WI38 (cell line): ENCODE measurements around the gene TM4SF18.

Experiments used
- H3K4me3 ChIP-seq: 2 replicates; pipeline ENCODE4 v1.5.1; 2011; ENCODE audit warnings: low read depth, mild to moderate bottlenecking, control low read depth, low read length
- TF ChIP-seq, protein P1 (sequence below): IDR thresholded peaks from 2 replicates; pipeline ENCODE4 v1.5.1; 2012; ENCODE audit warnings: low read depth, mild to moderate bottlenecking, control low read depth, low read length

TM4SF18 gene

DNA sequence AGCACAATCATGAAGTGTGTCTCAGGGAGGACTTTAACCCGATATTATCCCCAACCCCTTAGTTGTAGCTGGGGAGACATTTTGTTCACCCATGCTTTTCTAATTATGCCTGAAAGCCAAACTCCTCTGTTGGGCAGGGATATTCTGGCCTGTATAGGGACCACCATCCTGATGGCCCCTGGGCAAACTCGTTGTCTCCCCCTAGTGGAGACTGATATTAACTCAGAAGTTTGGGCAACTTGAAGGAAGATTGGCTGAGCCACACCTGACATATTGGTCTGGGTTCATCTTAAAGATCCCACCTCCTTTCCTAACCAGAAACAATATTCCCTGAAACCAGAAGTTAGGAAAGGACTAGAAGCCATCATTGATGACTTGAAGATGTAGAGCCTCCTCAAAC, 42.3 kb downstream of the TM4SF18 start:
- H3K4me3 ChIP-seq = no peak overlapping the region
- TF ChIP-seq, protein P1, sequence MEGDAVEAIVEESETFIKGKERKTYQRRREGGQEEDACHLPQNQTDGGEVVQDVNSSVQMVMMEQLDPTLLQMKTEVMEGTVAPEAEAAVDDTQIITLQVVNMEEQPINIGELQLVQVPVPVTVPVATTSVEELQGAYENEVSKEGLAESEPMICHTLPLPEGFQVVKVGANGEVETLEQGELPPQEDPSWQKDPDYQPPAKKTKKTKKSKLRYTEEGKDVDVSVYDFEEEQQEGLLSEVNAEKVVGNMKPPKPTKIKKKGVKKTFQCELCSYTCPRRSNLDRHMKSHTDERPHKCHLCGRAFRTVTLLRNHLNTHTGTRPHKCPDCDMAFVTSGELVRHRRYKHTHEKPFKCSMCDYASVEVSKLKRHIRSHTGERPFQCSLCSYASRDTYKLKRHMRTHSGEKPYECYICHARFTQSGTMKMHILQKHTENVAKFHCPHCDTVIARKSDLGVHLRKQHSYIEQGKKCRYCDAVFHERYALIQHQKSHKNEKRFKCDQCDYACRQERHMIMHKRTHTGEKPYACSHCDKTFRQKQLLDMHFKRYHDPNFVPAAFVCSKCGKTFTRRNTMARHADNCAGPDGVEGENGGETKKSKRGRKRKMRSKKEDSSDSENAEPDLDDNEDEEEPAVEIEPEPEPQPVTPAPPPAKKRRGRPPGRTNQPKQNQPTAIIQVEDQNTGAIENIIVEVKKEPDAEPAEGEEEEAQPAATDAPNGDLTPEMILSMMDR = peak; percentile 36

DNA sequence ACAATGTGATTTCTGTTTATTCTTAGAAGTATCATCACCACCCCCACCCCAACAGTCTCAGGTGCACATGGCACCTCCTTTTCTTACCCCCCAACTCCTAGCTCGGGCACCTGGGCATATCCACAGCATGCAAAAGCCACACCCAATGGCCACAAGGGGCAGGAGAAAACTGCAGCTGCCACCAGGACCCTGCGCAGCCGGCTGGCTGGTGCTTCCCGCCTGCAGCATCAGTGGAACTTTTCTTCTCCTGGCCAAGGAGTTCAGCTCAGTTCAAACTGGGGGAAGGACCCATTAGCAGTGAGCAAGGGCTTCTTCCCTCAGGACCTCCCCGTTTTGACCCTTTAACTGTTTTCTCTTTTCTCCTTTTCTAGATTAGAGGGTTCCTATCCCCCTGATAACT, 44.8 kb downstream of the TM4SF18 start:
- no peak overlapping the region for H3K4me3 ChIP-seq
- TF ChIP-seq, protein P1 = no peak

GRCh38 chr3:149284034-149284433, 49.4 kb downstream of the TM4SF18 start:
- H3K4me3 ChIP-seq = no peak overlapping the region
- TF ChIP-seq, protein P1 = no peak

GRCh38 chr3:149283401-149283800, 50.0 kb downstream of the TM4SF18 start:
- H3K4me3 ChIP-seq = no peak overlapping the region
- TF ChIP-seq, protein P1 = no peak

- TF ChIP-seq, protein P1 = no peak
- no peak overlapping the region for H3K4me3 ChIP-seq
Measured at GRCh38 chr3:149282836-149283235, 50.6 kb downstream of the TM4SF18 start.

DNA sequence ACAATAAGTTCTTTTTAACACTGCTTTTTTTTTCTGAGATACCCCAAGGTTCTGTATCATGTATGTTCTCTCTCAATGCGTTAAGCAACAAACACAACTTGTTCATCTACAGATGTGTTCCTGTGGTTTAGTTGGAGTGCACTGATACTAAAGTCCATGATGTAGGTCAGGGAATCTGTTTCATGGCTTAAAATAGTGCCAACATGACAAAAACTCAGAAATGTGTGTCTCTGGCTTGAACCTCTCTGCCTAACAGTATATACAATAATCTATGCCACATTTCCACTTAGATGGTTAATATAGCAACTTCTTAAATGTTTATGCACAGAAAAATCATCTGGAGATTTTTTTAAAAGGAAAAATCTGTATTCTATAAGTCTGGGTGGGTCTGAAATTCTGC, 51.1 kb downstream of the TM4SF18 start:
- H3K4me3 ChIP-seq = no peak overlapping the region

DNA sequence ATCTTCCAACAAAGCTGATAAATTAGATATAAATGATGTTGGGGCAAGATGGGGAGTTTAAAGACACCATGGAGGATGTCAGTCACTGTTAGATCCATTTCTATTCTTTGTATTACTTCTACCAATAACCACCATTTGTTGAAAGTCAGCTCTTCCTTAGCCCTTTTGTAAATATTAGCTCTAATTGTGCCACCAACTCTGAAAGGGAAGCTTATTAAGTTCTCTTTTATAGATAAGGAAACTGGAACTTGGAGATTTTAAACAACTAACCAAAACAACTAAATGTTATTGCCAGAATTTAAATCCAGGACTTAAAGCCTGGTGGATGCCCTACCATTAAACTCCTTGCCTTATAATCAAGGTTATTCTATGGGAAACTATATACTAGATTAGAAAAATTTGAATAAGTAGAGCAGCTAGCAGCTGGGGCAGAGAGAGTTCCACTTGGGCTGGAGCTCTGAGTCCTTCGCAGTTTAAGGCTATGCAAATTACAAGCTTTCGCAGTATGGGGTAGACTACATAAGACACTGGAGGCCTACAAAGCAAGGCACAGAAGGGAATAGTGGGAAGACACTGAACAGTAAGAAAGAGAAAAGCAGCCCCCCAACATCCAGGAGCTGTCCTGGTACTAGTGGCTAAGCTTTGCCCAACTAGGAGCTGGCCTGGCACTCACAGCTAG, 52.6 kb downstream of the TM4SF18 start:
- TF ChIP-seq, protein P1 = no peak

More for the DNA sequence above, 51.1 kb downstream of the TM4SF18 start:
- TF ChIP-seq, protein P1 = no peak

More for the DNA sequence above, 52.6 kb downstream of the TM4SF18 start:
- no peak overlapping the region for H3K4me3 ChIP-seq
